Kidney tubule cell (primary cell): ENCODE results near the gene TMEM217.

Experiments
- DNase-seq: peaks from one replicate; pipeline ENCODE4 v3.0.0-alpha.2; 2018; ENCODE audit warnings: low spot score

Gene TMEM217

GRCh38 chr6:37243816-37244370 is 14.1 kb downstream of the TMEM217 start:
- no peak for DNase-seq

- DNase-seq, result no peak
Measured at GRCh38 chr6:37243131-37243815, 14.7 kb downstream of the TMEM217 start.

GRCh38 chr6:37242429-37243052 is 15.4 kb downstream of the TMEM217 start:
- peak; percentile 99 for DNase-seq

- no peak for DNase-seq
Measured at GRCh38 chr6:37241775-37242428, 16.0 kb downstream of the TMEM217 start.

- DNase-seq, result no peak
Measured at GRCh38 chr6:37241131-37241530, 16.8 kb downstream of the TMEM217 start.

- peak; percentile 100 for DNase-seq
Measured at GRCh38 chr6:37239950-37240713, 17.8 kb downstream of the TMEM217 start.

GRCh38 chr6:37239526-37239925 is 18.4 kb downstream of the TMEM217 start:
- no peak for DNase-seq

- no peak for DNase-seq
Measured at GRCh38 chr6:37238381-37238780, 19.6 kb downstream of the TMEM217 start.

- no peak for DNase-seq
Measured at GRCh38 chr6:37237789-37238188, 20.2 kb downstream of the TMEM217 start.

- peak; percentile 70 for DNase-seq
Measured at GRCh38 chr6:37236921-37237320, 21.0 kb downstream of the TMEM217 start.

- DNase-seq, result no peak
Measured at GRCh38 chr6:37233541-37233940, 24.4 kb downstream of the TMEM217 start.

GRCh38 chr6:37232430-37233017 is 25.4 kb downstream of the TMEM217 start:
- DNase-seq, result no peak

GRCh38 chr6:37230104-37230503 is 27.8 kb downstream of the TMEM217 start:
- no peak for DNase-seq

- DNase-seq, result no peak
Measured at GRCh38 chr6:37225350-37226169, 32.4 kb downstream of the TMEM217 start.

GRCh38 chr6:37222992-37223391 is 35.0 kb downstream of the TMEM217 start:
- no peak for DNase-seq

GRCh38 chr6:37222125-37222967 is 35.6 kb downstream of the TMEM217 start:
- DNase-seq, result peak; percentile 96

GRCh38 chr6:37221585-37222124 is 36.3 kb downstream of the TMEM217 start:
- no peak for DNase-seq

GRCh38 chr6:37218511-37218910 is 39.4 kb downstream of the TMEM217 start:
- DNase-seq, result no peak

- DNase-seq, result no peak
Measured at GRCh38 chr6:37218061-37218460, 39.9 kb downstream of the TMEM217 start.

GRCh38 chr6:37212268-37212667 is 45.7 kb downstream of the TMEM217 start:
- peak; percentile 27 for DNase-seq
